Body of pancreas (tissue), 4 donors: ENCODE data around the gene MEGF9. TPM values are rescaled to one million over a fixed set of nuclear protein-coding genes. Genes with fewer than 3 reads are reported as not detected.

Experiments
- ATAC-seq: fragments of 150-250 bp; one replicate; pipeline ENCODE4 v1.9.1; 2016
- DNase-seq, 4 donors: peaks; one replicate each; pipeline ENCODE4 v3.0.0-alpha.2; 2019
- H3K27ac ChIP-seq, 4 donors: fragments of 200-600 bp; sonication (generic); 1 replicate in 3 of 4; 2 replicates in 1 of 4; pipeline versions ENCODE4 v1.5.1 to v1.6.1; 2016 to 2019; ENCODE audit warnings: mild to moderate bottlenecking in 1 of 4, mixed read lengths in 1 of 4, moderate library complexity in 1 of 4
- H3K27me3 ChIP-seq, 2 donors: fragments of 200-600 bp; sonication (generic); one replicate each; pipeline ENCODE4 v1.6.0; 2016; ENCODE audit warnings: mild to moderate bottlenecking in 1 of 2
- H3K36me3 ChIP-seq, 2 donors: fragments of 200-600 bp; sonication (generic); replicated peaks in 1 of 2; 2 replicates each; pipeline ENCODE4 v1.5.1; 2016; ENCODE audit warnings: low read depth in 2 of 2; ENCODE audit not compliant: insufficient read depth in 1 of 2
- H3K4me1 ChIP-seq: fragments of 200-600 bp; sonication (generic); one replicate; pipeline ENCODE4 v1.6.0; 2016
- H3K4me3 ChIP-seq, 2 donors: fragments of 200-600 bp; sonication (generic); 1 replicate in 1 of 2; 2 replicates in 1 of 2; pipeline ENCODE4 v1.5.1; 2016 to 2019
- H3K9me3 ChIP-seq, 3 donors: fragments of 200-600 bp; sonication (generic); 1 replicate in 2 of 3; 2 replicates in 1 of 3; pipeline ENCODE4 v1.5.1; 2016
- POLR2A ChIP-seq, 3 donors: fragments of 450-650 bp; IDR thresholded peaks; one replicate each; pipeline ENCODE4 v1.6.1; 2016; ENCODE audit warnings: antibody characterized with exemption in 3 of 3, mild to moderate bottlenecking in 2 of 3
- WGBS, 2 donors: methylation state at CpG; one replicate each; pipeline ENCODE4 v1.1.5; 2017; 5-methylcytosine and 5-hydroxymethylcytosine counted together
- intact Hi-C: fragments of 100-400 bp; cut with DNase I; formaldehyde crosslinking; loops from one replicate; pipeline ENCODE4 v1.15.1; 2023
- total RNA-seq, 2 donors: library from RNA; depleted of rRNA; stranded (reverse); fragments of >200 nt; gene quantifications; one replicate each; pipeline ENCODE4 v1.1.0, GENCODE V29; 2016
- TF ChIP-seq, protein P1 (sequence below), 7 experiments: fragments of 450-650 bp in 4 of 7; fragments of 200-600 bp in 3 of 7; sonication (generic) in 3 of 7; IDR thresholded peaks; one replicate each; pipeline ENCODE4 v1.5.1; 2016 to 2019; ENCODE audit warnings: antibody characterized with exemption in 7 of 7

Gene MEGF9
- total RNA-seq, 2 donors from 2014 or later: 9.6 to 9.9 TPM

DNA sequence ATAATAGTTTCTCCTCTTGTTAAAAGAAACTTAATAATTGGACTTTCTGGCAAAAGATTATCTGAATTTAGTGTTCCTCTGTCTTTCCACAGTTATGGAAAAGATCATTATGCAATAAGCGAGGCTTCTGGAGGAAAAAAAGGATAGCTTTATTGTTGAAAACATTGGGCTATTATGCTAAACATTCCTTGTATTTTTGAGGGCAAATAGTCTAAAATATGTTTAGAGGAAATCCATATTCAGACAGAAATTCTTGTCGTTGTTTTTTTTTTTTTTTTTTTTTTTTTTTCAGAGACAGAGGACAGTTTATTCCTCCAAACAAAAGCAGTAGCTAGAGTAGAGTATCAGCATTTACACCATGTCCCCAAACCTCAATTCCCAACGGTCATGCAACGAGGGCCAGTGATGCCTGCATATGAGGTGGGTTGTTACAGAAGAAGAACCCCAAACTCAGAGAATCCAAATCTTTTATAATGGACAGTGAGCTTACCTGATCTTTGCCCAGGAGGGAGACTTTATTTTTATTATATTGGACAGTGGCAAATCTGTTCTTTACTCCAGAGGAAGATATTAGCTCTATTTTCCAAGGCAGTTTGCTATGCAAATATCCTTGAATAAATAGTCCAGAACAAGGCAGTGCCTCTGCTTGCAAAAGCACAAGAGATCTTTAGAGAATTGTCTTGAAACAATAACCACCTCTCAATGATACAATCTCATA, 85.9 kb downstream of the MEGF9 start:
- intact Hi-C loops: no loop called here
- TF ChIP-seq POLR2A (IDR thresholded peaks at IDR 0.05): no peak
- TF ChIP-seq, protein P1, sequence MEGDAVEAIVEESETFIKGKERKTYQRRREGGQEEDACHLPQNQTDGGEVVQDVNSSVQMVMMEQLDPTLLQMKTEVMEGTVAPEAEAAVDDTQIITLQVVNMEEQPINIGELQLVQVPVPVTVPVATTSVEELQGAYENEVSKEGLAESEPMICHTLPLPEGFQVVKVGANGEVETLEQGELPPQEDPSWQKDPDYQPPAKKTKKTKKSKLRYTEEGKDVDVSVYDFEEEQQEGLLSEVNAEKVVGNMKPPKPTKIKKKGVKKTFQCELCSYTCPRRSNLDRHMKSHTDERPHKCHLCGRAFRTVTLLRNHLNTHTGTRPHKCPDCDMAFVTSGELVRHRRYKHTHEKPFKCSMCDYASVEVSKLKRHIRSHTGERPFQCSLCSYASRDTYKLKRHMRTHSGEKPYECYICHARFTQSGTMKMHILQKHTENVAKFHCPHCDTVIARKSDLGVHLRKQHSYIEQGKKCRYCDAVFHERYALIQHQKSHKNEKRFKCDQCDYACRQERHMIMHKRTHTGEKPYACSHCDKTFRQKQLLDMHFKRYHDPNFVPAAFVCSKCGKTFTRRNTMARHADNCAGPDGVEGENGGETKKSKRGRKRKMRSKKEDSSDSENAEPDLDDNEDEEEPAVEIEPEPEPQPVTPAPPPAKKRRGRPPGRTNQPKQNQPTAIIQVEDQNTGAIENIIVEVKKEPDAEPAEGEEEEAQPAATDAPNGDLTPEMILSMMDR (IDR thresholded peaks at IDR 0.05): no peak
- Histone ChIP-seq H3K27me3 (no peaks in the 10 kb centered on the region), H3K27ac (peak overlapping the region in 2 of 4 donors; percentile 29 to 33), H3K4me1 (peaks cover 32% of the 10 kb centered on the region), H3K36me3 (no peaks in the 10 kb centered on the region), H3K4me3 (no peak overlapping the region), H3K9me3 (no peaks in the 10 kb centered on the region)
- WGBS, 2 donors: 42 to 54% methylated on average over 4 of the region's 4 CpGs
- ATAC-seq (no peak), DNase-seq (no peak)

DNA sequence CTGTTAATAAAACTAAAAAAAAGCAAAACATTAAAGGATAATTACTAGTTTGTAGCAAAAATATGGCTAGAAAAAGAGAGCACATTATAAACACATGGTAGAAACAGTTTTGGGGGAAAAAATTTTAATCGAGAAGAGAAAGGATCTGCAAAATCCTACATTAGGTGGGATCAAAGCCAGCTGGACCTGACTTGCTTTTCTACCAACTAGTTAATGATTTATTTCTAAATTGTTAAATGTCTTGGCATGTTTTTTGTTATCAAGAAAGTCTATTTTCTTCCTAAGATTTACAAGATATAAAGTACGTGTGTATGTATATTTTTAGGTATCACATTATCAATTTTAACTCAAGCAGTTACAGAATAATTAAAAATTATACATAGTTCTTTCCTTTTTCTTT, 87.2 kb downstream of the MEGF9 start:
- peak; percentile 45 for ATAC-seq
- peaks cover 32% of the 10 kb centered on the region for H3K4me1 ChIP-seq

DNA sequence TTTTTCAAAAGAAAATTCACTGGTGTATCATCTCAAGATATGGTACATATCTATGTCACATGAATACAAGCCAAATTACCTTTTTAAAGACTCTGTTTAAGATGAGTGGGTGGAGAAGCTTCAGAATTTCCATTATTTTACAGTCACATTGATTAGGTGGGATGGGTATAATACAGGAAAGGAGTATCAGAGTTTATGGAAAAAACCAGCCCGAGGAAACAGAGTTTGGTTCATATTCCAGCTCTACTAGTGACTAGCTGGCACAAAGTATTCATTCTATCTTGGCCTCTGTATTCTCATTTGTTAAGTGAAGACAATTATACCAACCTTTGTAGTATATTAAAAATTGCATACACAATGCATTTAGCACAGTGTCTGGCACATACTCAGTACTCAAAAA, 87.8 kb downstream of the MEGF9 start:
- Histone ChIP-seq H3K4me1 (peaks cover 32% of the 10 kb centered on the region), H3K4me3 (no peak overlapping the region), H3K9me3 (no peaks in the 10 kb centered on the region), H3K27ac (peak overlapping the region in 1 of 4 donors; percentile 32), H3K27me3 (no peaks in the 10 kb centered on the region), H3K36me3 (no peaks in the 10 kb centered on the region)
- DNase-seq (no peak), ATAC-seq (no peak)
- TF ChIP-seq, protein P1 (IDR thresholded peaks at IDR 0.05): no peak
- no peak for TF ChIP-seq POLR2A (IDR thresholded peaks at IDR 0.05)
- intact Hi-C loops: no loop called here
- 39 to 40% methylated on average over 1 of the region's 1 CpG for WGBS, 2 donors

More for the DNA sequence above, 87.2 kb downstream of the MEGF9 start:
- Histone ChIP-seq H3K27ac (peak overlapping the region in 1 of 4 donors; percentile 38), H3K4me3 (no peak overlapping the region), H3K36me3 (no peaks in the 10 kb centered on the region), H3K9me3 (no peaks in the 10 kb centered on the region), H3K27me3 (no peaks in the 10 kb centered on the region)
- intact Hi-C loops: no loop called here
- peak; percentile 24 to 50 (median 32) for DNase-seq
- TF ChIP-seq, protein P1 (IDR thresholded peaks at IDR 0.05): no peak
- TF ChIP-seq POLR2A (IDR thresholded peaks at IDR 0.05): no peak
- 15 to 18% methylated on average over 2 of the region's 2 CpGs for WGBS, 2 donors

DNA sequence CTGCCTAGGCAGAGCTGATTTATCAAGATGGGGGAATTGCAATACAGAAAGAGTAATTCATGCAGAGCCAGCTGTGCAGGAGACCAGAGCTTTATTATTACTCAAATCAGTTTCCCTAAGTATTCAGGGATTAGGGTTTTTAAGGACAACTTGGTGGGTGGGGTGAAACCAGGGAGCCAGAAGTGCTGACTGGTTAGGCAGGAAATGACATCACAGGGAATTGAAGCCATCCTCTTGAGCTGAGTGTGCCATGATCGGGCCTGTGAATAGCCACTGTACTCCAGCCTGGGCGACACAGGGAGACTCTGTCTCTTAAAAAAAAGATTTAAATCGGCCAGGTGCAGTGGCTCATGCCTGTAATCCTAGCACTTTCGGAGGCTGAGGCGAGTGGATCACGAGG, 89.0 kb downstream of the MEGF9 start:
- Histone ChIP-seq H3K27ac (no peak overlapping the region), H3K27me3 (no peaks in the 10 kb centered on the region), H3K4me3 (no peak overlapping the region), H3K36me3 (no peaks in the 10 kb centered on the region), H3K9me3 (no peaks in the 10 kb centered on the region), H3K4me1 (peaks cover 32% of the 10 kb centered on the region)
- ATAC-seq: no peak
- TF ChIP-seq, protein P1 (IDR thresholded peaks at IDR 0.05): no peak
- TF ChIP-seq POLR2A (IDR thresholded peaks at IDR 0.05): no peak
- WGBS, 2 donors: 95 to 97% methylated on average over 6 of the region's 6 CpGs
- no peak for DNase-seq
- intact Hi-C loops: no loop called here

DNA sequence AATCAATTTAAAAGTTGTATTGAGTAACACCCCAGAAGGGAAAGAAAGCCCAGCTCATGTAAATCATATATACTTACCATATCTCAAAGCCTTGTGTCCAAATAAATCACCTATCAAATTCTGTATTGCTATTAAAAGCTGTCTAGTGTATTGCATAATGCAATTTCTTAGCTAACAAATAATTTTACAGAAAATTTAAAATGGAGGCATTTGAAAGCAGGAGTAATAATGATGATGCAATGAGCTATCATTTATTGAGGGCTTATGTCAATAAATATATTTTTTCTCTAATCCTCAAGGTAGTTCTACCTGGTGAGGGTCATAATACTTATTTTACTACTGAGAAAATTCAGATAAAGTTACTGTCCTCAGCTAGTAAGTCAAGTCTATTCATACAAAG, 91.5 kb downstream of the MEGF9 start:
- Histone ChIP-seq H3K4me3 (no peak overlapping the region), H3K4me1 (peaks cover 27% of the 10 kb centered on the region), H3K27me3 (no peaks in the 10 kb centered on the region), H3K36me3 (no peaks in the 10 kb centered on the region), H3K27ac (no peak overlapping the region), H3K9me3 (no peaks in the 10 kb centered on the region)
- no peak for ATAC-seq
- TF ChIP-seq, protein P1 (IDR thresholded peaks at IDR 0.05): no peak
- TF ChIP-seq POLR2A (IDR thresholded peaks at IDR 0.05): no peak
- DNase-seq: no peak
- intact Hi-C loops: no loop called here
